Lung (tissue), 12 donors: Measurements from ENCODE around the gene TDRD9. TPM values are rescaled to one million over a fixed set of nuclear protein-coding genes. Genes with fewer than 3 reads are reported as not detected.
A peak's percentile ranks its signal among the peaks of the same experiment; 100 is the strongest.

Experiments
- ATAC-seq: fragments of 200-7000 bp; cut with Tn5 transposase; one replicate; pipeline ENCODE4 v1.9.1; 2020; ENCODE audit warnings: moderate number of reproducible peaks; ENCODE audit not compliant: insufficient read depth, low FRiP score
- DNase-seq, 3 donors: peaks; one replicate each; pipeline ENCODE4 v3.0.0-alpha.2; 2013 to 2017
- H3K27ac ChIP-seq, 2 donors: one replicate each; pipeline ENCODE4 v1.5.1; 2013; ENCODE audit warnings: mild to moderate bottlenecking in 2 of 2, moderate library complexity in 2 of 2, control low read depth in 1 of 2, inconsistent platforms in 1 of 2, low read depth in 1 of 2, low read length in 1 of 2
- H3K27me3 ChIP-seq, 3 donors: one replicate each; pipeline ENCODE4 v1.5.1; 2013; ENCODE audit warnings: low read length in 2 of 3; ENCODE audit not compliant: control insufficient read depth in 3 of 3, insufficient read depth in 3 of 3
- H3K36me3 ChIP-seq, 4 donors: one replicate each; pipeline ENCODE4 v1.5.1; 2013; ENCODE audit warnings: low read length in 4 of 4, mild to moderate bottlenecking in 1 of 4, moderate library complexity in 1 of 4; ENCODE audit not compliant: control insufficient read depth in 4 of 4, insufficient read depth in 4 of 4
- H3K4me1 ChIP-seq, 5 donors: one replicate each; pipeline ENCODE4 v1.5.1; 2013; ENCODE audit warnings: low read length in 5 of 5, mild to moderate bottlenecking in 2 of 5, moderate library complexity in 1 of 5; ENCODE audit not compliant: control insufficient read depth in 5 of 5, insufficient read depth in 5 of 5
- H3K4me3 ChIP-seq: one replicate; pipeline ENCODE4 v1.5.1; 2013; ENCODE audit warnings: mild to moderate bottlenecking, control low read depth, moderate library complexity
- H3K9ac ChIP-seq, 2 donors: one replicate each; pipeline ENCODE4 v1.5.1; 2013; ENCODE audit warnings: low read length in 2 of 2, control low read depth in 1 of 2; ENCODE audit not compliant: insufficient read depth in 1 of 2
- H3K9me3 ChIP-seq, 4 donors: one replicate each; pipeline ENCODE4 v1.5.1; 2013; ENCODE audit warnings: low read length in 3 of 4, mild to moderate bottlenecking in 1 of 4, moderate library complexity in 1 of 4; ENCODE audit not compliant: control insufficient read depth in 4 of 4, insufficient read depth in 3 of 4
- WGBS, 2 donors: extraction: QIAGEN DNeasy Blood & Tissue Kit; methylation state at CpG; one replicate each; pipeline ENCODE4 v1.1.7; 2013; 5-methylcytosine and 5-hydroxymethylcytosine counted together
- polyA plus RNA-seq, 2 donors: library from polyadenylated mRNA; stranded (reverse); fragments of 200-250 nt; gene quantifications; one replicate each; pipeline ENCODE4 v1.2.1, GENCODE V29; 2013
- total RNA-seq, 2 donors: library from RNA; depleted of rRNA in 1 of 2; stranded (reverse); fragments of >200 nt in 1 of 2; gene quantifications; one replicate each; pipeline ENCODE4 v1.2.1, GENCODE V29; 2014 to 2021
- TF ChIP-seq, protein P1 (sequence below): IDR thresholded peaks from 2 replicates; pipeline ENCODE4 v1.5.1; 2012; ENCODE audit warnings: mild to moderate bottlenecking; ENCODE audit errors: control extremely low read depth, extremely low read depth
- donor health status: control.
- donor health status: control.
- donor health status: Bipolar disorder and iron deficiency.
- donor health status: healthy.
- donor health status: DM: yes; HTN: yes; CAD: no.

The TDRD9 gene
- total and polyA plus RNA-seq, 4 donors = 2.3 to 8.6 (median 5.3) TPM

DNA sequence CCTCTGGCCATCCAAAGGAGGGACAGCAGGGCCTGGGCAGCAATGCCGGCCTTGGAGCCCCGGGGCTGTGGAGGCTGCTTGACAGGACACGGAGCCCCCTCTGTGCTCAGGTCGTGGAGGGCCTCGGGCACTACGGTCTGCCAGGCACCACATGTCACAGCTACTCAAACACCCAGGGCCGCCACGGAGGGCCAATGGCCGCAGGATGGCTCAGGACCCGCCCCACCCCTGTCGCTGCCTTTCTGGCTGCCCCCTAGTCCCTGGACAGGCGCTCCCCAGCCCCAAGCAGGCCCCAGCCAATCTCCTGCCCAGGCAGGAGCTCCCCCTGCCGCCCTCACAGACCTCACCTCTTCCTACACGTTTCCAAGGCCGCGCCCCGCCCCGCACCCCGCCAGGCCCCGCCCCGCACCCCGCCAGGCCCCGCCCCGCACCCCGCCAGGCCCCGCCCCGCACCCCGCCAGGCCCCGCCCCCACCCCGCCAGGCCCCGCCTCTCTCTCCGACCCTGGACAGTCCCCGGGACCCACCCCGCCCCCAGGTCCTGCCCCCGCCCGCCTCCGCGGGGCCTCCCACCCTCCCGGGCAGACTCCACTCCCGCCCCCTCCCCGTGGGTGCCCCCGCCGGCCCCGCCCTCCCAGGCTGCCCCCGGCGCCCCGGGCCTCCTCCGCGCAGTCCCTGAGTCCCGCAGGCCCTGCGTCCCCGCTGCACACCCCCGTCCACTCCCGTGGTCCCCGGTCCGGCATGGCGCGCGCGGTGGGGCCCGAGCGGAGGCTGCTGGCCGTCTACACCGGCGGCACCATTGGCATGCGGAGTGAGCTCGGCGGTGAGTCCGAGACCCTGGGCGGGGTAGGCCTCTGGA is 157.0 kb downstream of the TDRD9 start, which contains the start of gene ASPG:
ASPG (plus strand) TSS at position 669 of the 857 bp plus-strand sequence; CDS start at position 740, 71 bp downstream.
- Histone ChIP-seq H3K36me3 (no peaks in the 10 kb centered on the region), H3K9ac (no peak within 1 kb of the TSS), H3K4me3 (no peak within 1 kb of the TSS), H3K27ac (peak within 1 kb of the TSS in 1 of 2 donors; percentile 17), H3K4me1 (peaks cover 0 to 15% (median 4%) of the 10 kb centered on the region in 5 donors), H3K9me3 (peaks cover 0 to under 1% (median 0%) of the 10 kb centered on the region in 4 donors), H3K27me3 (peaks cover 0 to 5% (median 2%) of the 10 kb centered on the region in 3 donors)
- 13 to 21% methylated on average over 37 to 70 of the region's 70 CpGs for WGBS, 2 donors
- DNase-seq (peak in 1 of 3 donors; percentile 28), ATAC-seq (peak; percentile 8)
- TF ChIP-seq, protein P1, sequence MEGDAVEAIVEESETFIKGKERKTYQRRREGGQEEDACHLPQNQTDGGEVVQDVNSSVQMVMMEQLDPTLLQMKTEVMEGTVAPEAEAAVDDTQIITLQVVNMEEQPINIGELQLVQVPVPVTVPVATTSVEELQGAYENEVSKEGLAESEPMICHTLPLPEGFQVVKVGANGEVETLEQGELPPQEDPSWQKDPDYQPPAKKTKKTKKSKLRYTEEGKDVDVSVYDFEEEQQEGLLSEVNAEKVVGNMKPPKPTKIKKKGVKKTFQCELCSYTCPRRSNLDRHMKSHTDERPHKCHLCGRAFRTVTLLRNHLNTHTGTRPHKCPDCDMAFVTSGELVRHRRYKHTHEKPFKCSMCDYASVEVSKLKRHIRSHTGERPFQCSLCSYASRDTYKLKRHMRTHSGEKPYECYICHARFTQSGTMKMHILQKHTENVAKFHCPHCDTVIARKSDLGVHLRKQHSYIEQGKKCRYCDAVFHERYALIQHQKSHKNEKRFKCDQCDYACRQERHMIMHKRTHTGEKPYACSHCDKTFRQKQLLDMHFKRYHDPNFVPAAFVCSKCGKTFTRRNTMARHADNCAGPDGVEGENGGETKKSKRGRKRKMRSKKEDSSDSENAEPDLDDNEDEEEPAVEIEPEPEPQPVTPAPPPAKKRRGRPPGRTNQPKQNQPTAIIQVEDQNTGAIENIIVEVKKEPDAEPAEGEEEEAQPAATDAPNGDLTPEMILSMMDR = no peak

DNA sequence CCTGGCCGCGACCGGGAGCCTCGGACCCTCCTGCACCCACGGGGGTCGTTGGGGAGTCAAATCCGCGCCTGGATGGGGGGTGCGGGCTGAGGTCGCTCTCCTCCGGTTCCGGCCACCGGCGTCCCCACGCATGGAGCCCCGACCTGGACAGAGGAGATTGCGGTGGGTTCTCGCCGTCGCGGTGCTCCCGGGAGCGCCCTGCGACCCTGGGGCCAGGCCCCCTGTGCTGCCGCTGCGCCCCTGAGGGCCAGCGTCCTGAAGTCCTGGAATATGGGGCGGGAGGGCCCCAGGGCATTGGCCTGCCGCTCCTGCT is 157.6 kb downstream of the TDRD9 start:
- no peak overlapping the region for H3K27ac ChIP-seq
- TF ChIP-seq, protein P1 = no peak
- WGBS, 2 donors = 31 to 34% methylated on average over 24 to 29 of the region's 29 CpGs
- DNase-seq = no peak
- peaks cover 0 to 15% (median 4%) of the 10 kb centered on the region in 5 donors for H3K4me1 ChIP-seq
- peaks cover 0 to 3% (median 0%) of the 10 kb centered on the region in 4 donors for H3K9me3 ChIP-seq
- ATAC-seq = no peak
- no peak overlapping the region for H3K4me3 ChIP-seq
- H3K27me3 ChIP-seq = peaks cover 0 to 5% (median 2%) of the 10 kb centered on the region in 3 donors
- no peaks in the 10 kb centered on the region for H3K36me3 ChIP-seq
- H3K9ac ChIP-seq = no peak overlapping the region

DNA sequence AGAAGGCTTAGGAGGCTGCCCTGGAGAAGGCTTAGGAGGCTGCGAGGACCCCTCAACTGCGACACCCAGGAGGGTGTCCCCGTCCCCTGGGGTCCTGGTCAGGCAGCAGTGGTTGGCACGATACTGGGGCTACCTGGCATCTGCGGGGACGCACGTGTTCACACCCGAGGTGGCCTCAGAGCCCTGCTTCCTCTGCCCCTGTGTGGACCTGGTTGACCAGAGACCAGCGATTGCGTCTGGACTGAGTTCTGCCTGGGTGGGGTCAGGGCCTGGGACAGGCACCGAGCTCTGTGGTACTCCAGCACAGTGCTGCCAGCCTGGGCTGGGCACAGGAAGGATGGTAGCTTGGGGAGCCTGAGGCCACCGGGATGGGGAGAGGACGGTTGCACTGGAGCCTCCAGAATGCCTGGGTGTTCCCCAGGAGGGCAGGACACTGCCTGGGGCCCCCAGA is 158.0 kb downstream of the TDRD9 start:
- DNase-seq = no peak
- no peak for ATAC-seq
- H3K36me3 ChIP-seq = no peaks in the 10 kb centered on the region
- 75 to 83% methylated on average over 11 to 13 of the region's 13 CpGs for WGBS, 2 donors
- no peak overlapping the region for H3K27ac ChIP-seq
- peaks cover 0 to 5% (median 2%) of the 10 kb centered on the region in 3 donors for H3K27me3 ChIP-seq
- TF ChIP-seq, protein P1 = no peak
- H3K9me3 ChIP-seq = peaks cover 0 to 3% (median 0%) of the 10 kb centered on the region in 4 donors
- no peak overlapping the region for H3K9ac ChIP-seq
- no peak overlapping the region for H3K4me3 ChIP-seq
- H3K4me1 ChIP-seq = peaks cover 0 to 15% (median 4%) of the 10 kb centered on the region in 5 donors
